HG02943 (cell line): Measurements from ENCODE around the gene U2SURP.

Experiments used
- ATAC-seq: cut with Tn5 transposase; IDR thresholded peaks from one replicate; pipeline ENCODE4 v1.9.1; 2021; ENCODE audit warnings: mild to moderate bottlenecking, low read depth, moderate library complexity; ENCODE audit not compliant: unreplicated experiment

Gene U2SURP

GRCh38 chr3:143001369-143002082 is at the start of gene U2SURP:
U2SURP (plus strand) TSS chr3:143001570; CDS start chr3:143001629, 59 bp downstream.
- ATAC-seq = peak; percentile 94

DNA sequence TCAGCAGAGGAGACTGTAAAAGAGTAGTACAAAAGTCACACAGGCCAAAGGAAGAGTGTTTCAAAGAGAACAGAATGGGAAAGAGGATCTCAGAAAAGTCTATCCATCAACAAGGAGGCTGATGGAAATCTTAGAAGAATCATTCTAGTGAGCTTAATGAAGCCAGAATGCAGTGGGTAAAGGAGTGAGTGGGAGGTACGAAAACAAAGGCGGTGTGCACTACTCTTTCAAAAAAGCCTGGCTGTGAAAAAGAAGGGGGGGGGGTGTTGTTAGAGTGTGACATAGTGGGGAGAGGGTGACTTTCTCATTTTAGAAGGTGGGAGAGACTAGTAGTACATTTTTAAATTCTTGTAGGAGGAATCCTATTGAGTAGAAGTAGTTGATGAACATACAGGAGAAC is 49.6 kb upstream of the U2SURP start:
- ATAC-seq = no peak

GRCh38 chr3:142952272-142953193 is 48.8 kb upstream of the U2SURP start:
- no peak for ATAC-seq

DNA sequence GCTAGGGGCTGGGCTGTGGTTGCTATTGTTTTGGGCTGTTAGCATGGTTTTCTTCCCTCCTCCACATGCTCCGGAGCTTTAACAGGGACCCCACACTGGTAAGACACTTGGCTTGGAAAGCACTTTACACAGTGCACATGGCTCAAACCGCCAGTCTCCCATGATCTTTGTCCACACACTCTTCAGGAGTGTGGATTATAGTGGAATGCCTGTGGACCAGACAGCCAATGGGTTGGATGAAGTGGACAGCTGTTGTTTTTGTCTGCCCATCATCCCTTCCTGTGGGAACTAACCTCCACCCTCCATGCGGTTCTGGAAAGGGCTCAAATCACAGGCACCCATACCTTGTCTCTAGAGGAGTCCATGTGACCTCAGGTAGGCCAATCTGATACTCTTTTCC is 47.9 kb upstream of the U2SURP start:
- ATAC-seq = no peak

- no peak for ATAC-seq
Measured at GRCh38 chr3:142958707-142959106, 42.7 kb upstream of the U2SURP start.

DNA sequence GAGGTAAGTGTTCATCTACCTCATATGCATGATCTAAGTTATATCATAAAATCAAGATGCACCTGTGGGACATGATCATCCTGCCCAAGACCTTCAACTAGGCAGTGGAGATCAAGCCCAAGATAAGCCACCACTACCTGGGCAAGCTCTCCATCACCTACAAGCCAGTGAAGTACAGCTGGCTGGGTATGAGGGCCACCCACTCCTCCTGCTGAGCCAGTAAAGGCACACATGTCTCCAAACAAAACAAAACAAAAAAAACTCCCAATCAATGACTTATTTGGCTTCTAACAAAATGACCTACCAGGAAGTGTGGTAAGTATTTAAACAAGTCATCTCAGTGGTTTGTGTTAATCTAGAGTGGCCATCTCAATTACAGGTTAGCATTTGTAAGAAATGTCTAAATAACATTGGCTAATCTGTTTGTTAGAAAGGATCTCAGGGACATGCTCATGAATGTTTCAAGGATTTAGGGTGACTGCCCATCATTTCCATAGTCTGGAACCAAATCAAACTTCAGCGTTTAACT is 41.0 kb upstream of the U2SURP start:
- no peak for ATAC-seq

GRCh38 chr3:142961539-142961938 is 39.8 kb upstream of the U2SURP start:
- no peak for ATAC-seq

- ATAC-seq = no peak
Measured at GRCh38 chr3:142962175-142962519, 39.2 kb upstream of the U2SURP start.

- ATAC-seq = no peak
Measured at GRCh38 chr3:142962520-142963233, 38.7 kb upstream of the U2SURP start.

DNA sequence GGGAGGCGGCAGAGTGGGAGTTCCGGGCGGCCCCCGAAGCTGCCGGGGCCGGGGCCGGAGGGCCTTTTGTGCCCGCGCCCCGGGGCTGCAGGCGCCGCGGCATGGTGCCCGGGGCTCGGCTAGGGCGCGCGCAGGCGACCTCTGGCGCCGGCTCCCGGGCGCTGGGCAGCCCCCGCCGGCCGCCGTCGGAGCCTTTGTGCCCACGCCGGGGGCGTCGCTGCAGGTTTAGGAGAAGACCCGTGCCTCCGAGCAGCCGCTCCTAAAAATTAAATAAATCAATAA is 38.2 kb upstream of the U2SURP start:
- ATAC-seq = no peak

DNA sequence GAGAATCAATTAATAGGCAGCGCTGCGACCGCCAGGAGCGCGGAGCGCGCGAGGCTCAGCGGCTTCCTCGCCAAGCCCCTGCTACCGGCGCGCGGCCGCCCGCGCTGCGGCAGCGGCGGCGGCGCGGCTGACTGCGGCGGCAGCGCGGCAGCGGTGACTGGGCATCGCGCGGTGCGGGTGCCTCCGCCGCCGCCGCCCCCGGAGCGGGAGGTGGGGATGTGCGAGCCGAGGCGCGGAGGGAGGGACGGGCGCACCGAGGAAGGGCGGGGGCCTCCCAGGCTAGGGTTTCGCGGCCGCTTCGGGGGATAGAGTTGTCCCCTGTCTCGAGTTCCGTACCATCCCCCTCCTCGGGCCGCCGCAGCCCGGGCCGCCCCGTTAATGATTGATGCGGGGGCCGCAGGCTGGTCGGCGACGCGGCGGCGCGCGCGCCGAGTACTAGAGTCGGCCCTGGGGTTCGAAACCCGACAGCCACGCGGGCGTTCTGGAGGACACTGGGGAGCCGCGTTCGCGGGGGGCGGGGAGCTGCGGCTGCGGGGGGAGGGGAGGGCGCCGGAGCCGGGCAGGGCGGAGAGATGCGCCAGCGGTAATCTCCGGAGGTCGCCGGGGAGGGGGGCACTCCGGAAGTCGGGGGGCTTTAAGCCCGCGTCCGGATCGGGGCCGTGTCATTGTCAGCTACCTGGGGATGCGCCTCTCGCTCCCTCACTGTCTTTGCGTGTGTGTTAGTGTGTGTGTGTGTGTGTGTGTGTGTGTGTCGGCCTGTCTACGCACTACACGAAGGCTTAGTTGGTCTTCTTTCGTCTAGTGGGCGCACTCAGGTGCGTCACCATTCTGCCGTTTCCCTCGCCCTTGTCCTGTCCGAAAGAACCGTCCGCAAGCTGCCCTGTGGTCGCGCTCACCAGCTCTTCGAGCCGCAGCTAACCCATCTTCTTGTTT is 37.6 kb upstream of the U2SURP start, which contains the start of gene PAQR9:
TSS of gene PAQR9 (minus strand) at position 159 of the 933 bp plus-strand sequence. CDS start 338 bp downstream, outside the sequence.
- no peak for ATAC-seq

- ATAC-seq = no peak
Measured at GRCh38 chr3:142965581-142965980, 35.8 kb upstream of the U2SURP start.

DNA sequence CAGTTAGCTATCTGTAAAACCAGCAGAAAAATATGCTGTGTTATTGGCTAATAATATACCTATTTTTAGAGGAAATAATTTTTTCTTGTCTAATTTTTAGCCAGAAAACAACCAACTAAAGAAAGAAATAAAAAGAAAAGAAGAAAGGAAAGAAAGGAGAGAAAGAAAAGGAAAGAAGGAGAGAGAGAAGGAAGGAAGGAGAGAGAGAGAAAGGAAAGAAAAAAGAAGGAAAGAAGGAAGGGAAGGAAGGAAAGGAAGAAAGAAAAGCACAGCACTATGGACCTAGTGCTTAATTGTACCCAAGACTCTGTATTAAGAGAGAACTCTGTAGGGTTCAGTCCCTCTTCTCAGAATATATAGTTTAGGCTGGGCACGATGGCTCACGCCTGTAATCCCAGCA is 34.6 kb upstream of the U2SURP start:
- ATAC-seq = no peak

GRCh38 chr3:142968319-142969025 is 32.9 kb upstream of the U2SURP start:
- no peak for ATAC-seq

DNA sequence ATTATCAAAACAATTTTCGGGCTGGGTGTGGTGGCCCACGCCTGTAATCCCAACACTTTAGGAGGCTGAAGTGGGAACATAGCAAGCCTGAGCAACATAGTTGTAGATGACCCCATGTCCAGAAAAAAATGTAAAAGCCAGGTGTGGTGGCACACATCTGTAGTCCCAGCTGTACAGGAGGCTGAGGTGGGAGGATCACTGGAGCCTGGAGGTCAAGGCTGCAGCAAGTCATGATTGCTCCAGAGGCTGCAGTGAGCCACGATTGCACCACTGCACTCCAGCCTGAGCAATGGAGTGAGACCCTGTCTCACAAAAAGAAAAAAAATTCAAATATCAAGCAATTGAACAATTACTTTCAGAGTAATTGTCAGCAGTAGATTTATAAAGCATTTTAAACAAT is 29.9 kb upstream of the U2SURP start:
- no peak for ATAC-seq

DNA sequence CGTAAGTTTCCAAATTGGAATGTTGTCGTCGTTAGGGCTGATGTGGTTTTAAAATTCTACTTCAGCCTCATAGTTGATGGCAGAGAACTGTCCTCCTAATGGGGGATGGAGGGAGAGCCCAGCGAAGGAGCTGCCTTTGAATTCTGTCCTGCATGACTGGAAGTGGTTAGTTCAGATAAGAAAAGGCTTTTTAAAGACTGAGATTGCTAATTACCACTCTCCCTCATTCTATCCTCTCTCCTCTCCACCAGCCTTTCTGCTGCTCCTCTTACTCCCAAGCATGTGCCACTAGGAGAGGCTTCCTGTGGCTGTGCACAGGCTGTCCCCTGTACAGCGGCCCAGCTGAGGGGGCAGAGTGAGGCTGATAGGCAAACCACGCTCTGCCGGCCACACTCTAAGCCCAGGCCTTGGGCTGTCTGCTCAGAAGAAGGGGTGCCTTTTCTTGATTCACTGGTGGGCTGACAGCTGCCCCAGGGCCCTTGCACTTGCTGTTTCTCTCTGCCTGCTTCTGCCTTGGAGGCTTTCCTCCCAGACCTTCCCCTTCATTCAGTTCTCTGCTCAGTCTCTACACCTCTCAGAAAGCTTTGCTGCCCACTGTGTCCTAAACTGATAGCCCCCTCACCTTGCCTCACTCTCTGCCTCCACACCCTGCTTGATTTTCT is 29.1 kb upstream of the U2SURP start:
- ATAC-seq = no peak

- ATAC-seq = no peak
Measured at GRCh38 chr3:142973217-142974009, 28.0 kb upstream of the U2SURP start.
